Measurements from ENCODE around the gene RAP1GAP2.

RAP1GAP2 gene

GRCh38 chr17:2825253-2825970 is 29.2 kb downstream of the RAP1GAP2 start:
- no peak for TF ChIP-seq CTCF (conservative IDR thresholded peaks at IDR 0.05; ENCODE audit: low read depth, low read length)
- DNase-seq (ENCODE audit: low read depth) = no peak
- no peak overlapping the region for H3K4me3 ChIP-seq (ENCODE audit: low read length)

GRCh38 chr17:2828397-2829038 is 32.3 kb downstream of the RAP1GAP2 start:
- DNase-seq (ENCODE audit: low read depth) = no peak
- no peak overlapping the region for H3K4me3 ChIP-seq (ENCODE audit: low read length)
- TF ChIP-seq CTCF (conservative IDR thresholded peaks at IDR 0.05; ENCODE audit: low read depth, low read length) = peak; percentile 87

DNA sequence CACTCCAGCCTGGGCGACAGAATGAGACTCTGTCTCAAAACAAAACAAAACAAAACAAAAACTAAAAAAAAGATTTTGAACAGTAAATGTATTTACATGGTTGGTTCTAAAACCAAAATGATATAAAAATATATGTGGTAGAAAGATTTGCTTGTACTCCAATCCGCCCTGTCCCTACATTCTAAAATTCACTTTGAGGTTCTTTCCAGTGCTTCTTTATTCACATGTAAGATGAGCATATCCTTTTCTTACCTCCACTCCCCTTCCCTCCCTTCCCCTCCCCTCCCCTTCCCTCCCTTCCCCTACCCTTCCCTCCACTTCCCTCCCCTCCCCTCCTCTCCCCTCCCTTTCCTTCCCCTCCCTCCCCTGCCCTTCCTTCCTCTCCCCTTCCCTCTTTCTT is 34.4 kb downstream of the RAP1GAP2 start:
- H3K4me3 ChIP-seq (ENCODE audit: low read length) = no peak overlapping the region
- TF ChIP-seq CTCF (conservative IDR thresholded peaks at IDR 0.05; ENCODE audit: low read depth, low read length) = no peak
- no peak for DNase-seq (ENCODE audit: low read depth)

GRCh38 chr17:2835780-2836179 is 39.5 kb downstream of the RAP1GAP2 start:
- no peak for TF ChIP-seq CTCF (conservative IDR thresholded peaks at IDR 0.05; ENCODE audit: low read depth, low read length)
- no peak overlapping the region for H3K4me3 ChIP-seq (ENCODE audit: low read length)
- no peak for DNase-seq (ENCODE audit: low read depth)

DNA sequence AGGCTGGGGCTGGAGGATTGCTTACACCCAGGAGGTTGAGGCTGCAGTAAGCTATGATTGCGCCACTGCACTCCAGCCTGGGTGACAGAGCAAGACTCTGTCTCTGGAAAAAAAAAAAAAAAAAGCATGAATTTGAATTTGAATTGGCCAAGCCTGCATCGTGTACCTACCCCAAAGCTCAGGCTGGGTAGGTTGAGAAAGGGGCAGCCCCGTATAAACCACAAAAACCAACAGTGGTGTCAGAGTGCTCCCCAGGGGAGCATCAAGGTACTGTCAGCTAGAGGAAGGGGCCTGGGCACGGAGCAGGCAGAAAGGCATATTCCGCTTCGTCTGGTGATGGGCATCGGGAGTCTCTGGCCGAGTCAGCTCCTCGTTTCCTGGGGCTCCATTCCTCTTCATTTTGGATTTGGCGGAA is 40.9 kb downstream of the RAP1GAP2 start:
- no peak for TF ChIP-seq CTCF (conservative IDR thresholded peaks at IDR 0.05; ENCODE audit: low read depth, low read length)
- H3K4me3 ChIP-seq (ENCODE audit: low read length) = no peak overlapping the region
- DNase-seq (ENCODE audit: low read depth) = no peak

DNA sequence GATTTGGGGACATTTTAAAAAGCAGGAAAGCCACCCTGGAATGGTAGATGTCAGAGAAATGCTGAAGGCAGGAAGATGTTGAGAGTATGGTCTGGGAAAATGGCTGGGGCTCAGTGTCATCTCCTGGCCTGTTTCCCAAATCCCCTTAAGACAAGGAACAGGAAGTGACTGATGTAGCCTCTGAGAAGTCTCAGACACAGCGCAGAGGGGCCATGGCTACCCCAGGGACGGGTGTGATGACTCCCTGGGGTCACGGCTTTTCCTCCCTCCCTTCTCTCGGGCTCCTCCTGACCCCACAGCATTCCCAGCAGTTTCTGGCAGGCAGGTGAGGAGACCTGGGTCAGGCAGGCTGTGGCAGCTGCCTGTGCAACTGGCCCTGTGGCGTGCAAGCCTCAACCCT is 45.4 kb downstream of the RAP1GAP2 start:
- no peak for DNase-seq (ENCODE audit: low read depth)
- no peak overlapping the region for H3K4me3 ChIP-seq (ENCODE audit: low read length)
- no peak for TF ChIP-seq CTCF (conservative IDR thresholded peaks at IDR 0.05; ENCODE audit: low read depth, low read length)

DNA sequence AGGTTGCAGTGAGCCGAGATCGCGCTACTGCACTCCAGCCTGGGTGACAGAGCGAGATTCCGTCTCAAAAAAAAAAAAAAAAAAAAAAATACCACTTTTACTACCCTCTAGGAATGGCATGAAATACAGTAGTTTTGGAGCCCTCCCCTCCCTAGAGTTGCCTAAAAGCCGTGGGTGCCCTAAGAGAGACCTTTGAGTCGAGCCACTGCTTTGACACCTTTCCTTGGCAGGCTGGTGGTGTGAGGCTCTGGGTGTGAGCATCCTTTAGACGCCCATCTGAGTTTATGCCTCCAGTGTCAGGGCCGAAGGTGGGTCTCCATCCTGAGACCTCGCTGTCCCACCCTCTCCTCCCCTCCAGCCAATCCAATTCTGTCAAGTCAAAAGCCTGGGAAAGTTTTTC is 46.2 kb downstream of the RAP1GAP2 start:
- DNase-seq (ENCODE audit: low read depth) = no peak
- H3K4me3 ChIP-seq (ENCODE audit: low read length) = no peak overlapping the region
- TF ChIP-seq CTCF (conservative IDR thresholded peaks at IDR 0.05; ENCODE audit: low read depth, low read length) = no peak

Measured in retinal pigment epithelial cell (primary cell).